ENCODE results near the gene MRM2. TPM values are rescaled to one million over a fixed set of nuclear protein-coding genes. Genes with fewer than 3 reads are reported as not detected.

MRM2 gene
- total RNA-seq, 2 donors from 2014 or later, result 13.2 to 13.7 TPM

GRCh38 chr7:2217206-2217605, 24.8 kb downstream of the MRM2 start:
- no peak overlapping the region for H3K4me3 ChIP-seq
- no peak for TF ChIP-seq CTCF (IDR thresholded peaks at IDR 0.05)
- H3K36me3 ChIP-seq, result peaks cover 67% of the 10 kb centered on the region
- no peaks in the 10 kb centered on the region for H3K27me3 ChIP-seq
- H3K9me3 ChIP-seq, result no peaks in the 10 kb centered on the region
- no peak for DNase-seq (ENCODE audit: low spot score)
- peaks cover 0 to 4% of the 10 kb centered on the region in 2 donors for H3K4me1 ChIP-seq
- H3K27ac ChIP-seq, result no peak overlapping the region

- DNase-seq (ENCODE audit: low spot score), result no peak
- peak overlapping the region; percentile 77 to 98 for H3K27ac ChIP-seq
These were observed 26.2 kb downstream of the MRM2 start for GRCh38 chr7:2215851-2216250.

GRCh38 chr7:2214636-2215035, 27.4 kb downstream of the MRM2 start:
- Histone ChIP-seq H3K4me1 (peaks cover 0 to 6% of the 10 kb centered on the region in 2 donors), H3K27ac (peak overlapping the region; percentile 77 to 98), H3K9me3 (no peaks in the 10 kb centered on the region), H3K27me3 (no peaks in the 10 kb centered on the region), H3K4me3 (no peak overlapping the region), H3K36me3 (peaks cover 56% of the 10 kb centered on the region)
- no peak for DNase-seq (ENCODE audit: low spot score)
- no peak for TF ChIP-seq CTCF (IDR thresholded peaks at IDR 0.05)

More at GRCh38 chr7:2215851-2216250, 26.2 kb downstream of the MRM2 start:
- TF ChIP-seq CTCF (IDR thresholded peaks at IDR 0.05), result no peak
- Histone ChIP-seq H3K4me3 (no peak overlapping the region), H3K27me3 (no peaks in the 10 kb centered on the region), H3K9me3 (no peaks in the 10 kb centered on the region), H3K36me3 (peaks cover 63% of the 10 kb centered on the region), H3K4me1 (peaks cover 0 to 4% of the 10 kb centered on the region in 2 donors)

GRCh38 chr7:2213551-2214215, 28.3 kb downstream of the MRM2 start:
- Histone ChIP-seq H3K36me3 (peaks cover 56% of the 10 kb centered on the region), H3K27me3 (no peaks in the 10 kb centered on the region), H3K9me3 (no peaks in the 10 kb centered on the region), H3K27ac (peak overlapping the region; percentile 77 to 98), H3K4me3 (no peak overlapping the region), H3K4me1 (peaks cover 0 to 11% of the 10 kb centered on the region in 2 donors)
- no peak for TF ChIP-seq CTCF (IDR thresholded peaks at IDR 0.05)
- DNase-seq (ENCODE audit: low spot score), result peak; percentile 83

GRCh38 chr7:2212906-2213305, 29.1 kb downstream of the MRM2 start:
- no peak for DNase-seq (ENCODE audit: low spot score)
- Histone ChIP-seq H3K4me3 (no peak overlapping the region), H3K27ac (peak overlapping the region; percentile 77 to 98), H3K27me3 (no peaks in the 10 kb centered on the region), H3K36me3 (peaks cover 52% of the 10 kb centered on the region), H3K9me3 (no peaks in the 10 kb centered on the region), H3K4me1 (peaks cover 0 to 11% of the 10 kb centered on the region in 2 donors)
- TF ChIP-seq CTCF (IDR thresholded peaks at IDR 0.05), result no peak

- Histone ChIP-seq H3K4me3 (no peak overlapping the region), H3K9me3 (no peaks in the 10 kb centered on the region), H3K27ac (no peak overlapping the region), H3K27me3 (no peaks in the 10 kb centered on the region), H3K36me3 (peaks cover 48% of the 10 kb centered on the region), H3K4me1 (peaks cover 0 to 11% of the 10 kb centered on the region in 2 donors)
- DNase-seq (ENCODE audit: low spot score), result no peak
- no peak for TF ChIP-seq CTCF (IDR thresholded peaks at IDR 0.05)
These were observed 30.1 kb downstream of the MRM2 start for GRCh38 chr7:2211926-2212325.
